Pons (tissue), 1 donor: Measurements from ENCODE around the gene IL6.
"Not testable (repeated sequence)": the region's sequence is repeated elsewhere in the genome, so short reads cannot be mapped to it uniquely, and the experiment has no call there.

Source experiments
- DNase-seq: peaks from one replicate; pipeline ENCODE4 v3.0.0-alpha.2; 2016; ENCODE audit warnings: low spot score

The IL6 gene

GRCh38 chr7:22727714-22728035 lies 675 bp downstream of the IL6 start:
- DNase-seq: peak; percentile 15

- peak; percentile 44 for DNase-seq
Observed at GRCh38 chr7:22728401-22729029, 1.5 kb downstream of the IL6 start.

- no peak for DNase-seq
Observed at GRCh38 chr7:22729180-22729825, 2.3 kb downstream of the IL6 start.

GRCh38 chr7:22730066-22730710 lies 3.2 kb downstream of the IL6 start:
- DNase-seq: no peak

DNA sequence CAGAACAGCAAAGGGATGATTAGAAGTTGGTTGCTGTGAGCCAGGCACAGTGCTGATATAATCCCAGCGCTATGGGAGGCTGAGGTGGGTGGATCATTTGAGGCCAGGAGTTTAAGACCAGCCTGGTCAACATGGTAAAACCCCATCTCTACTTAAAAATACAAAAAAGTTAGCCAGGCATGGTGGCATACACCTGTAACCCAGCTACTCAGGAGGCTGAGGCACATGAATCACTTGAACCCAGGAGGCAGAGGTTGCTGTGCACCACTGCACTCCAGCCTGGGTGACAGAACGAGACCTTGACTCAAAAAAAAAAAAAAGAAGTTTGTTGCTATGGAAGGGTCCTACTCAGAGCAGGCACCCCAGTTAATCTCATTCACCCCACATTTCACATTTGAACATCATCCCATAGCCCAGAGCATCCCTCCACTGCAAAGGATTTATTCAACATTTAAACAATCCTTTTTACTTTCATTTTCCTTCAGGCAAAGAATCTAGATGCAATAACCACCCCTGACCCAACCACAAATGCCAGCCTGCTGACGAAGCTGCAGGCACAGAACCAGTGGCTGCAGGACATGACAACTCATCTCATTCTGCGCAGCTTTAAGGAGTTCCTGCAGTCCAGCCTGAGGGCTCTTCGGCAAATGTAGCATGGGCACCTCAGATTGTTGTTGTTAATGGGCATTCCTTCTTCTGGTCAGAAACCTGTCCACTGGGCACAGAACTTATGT lies 4.1 kb downstream of the IL6 start:
- no peak for DNase-seq

GRCh38 chr7:22731766-22732165 lies 4.8 kb downstream of the IL6 start:
- DNase-seq: no peak

- DNase-seq: no peak
Observed at GRCh38 chr7:22732556-22733126, 5.6 kb downstream of the IL6 start.

GRCh38 chr7:22733761-22734160 lies 6.8 kb downstream of the IL6 start:
- DNase-seq: no peak

GRCh38 chr7:22743014-22743413 lies 16.0 kb downstream of the IL6 start:
- DNase-seq: no peak

GRCh38 chr7:22751341-22751740 lies 24.3 kb downstream of the IL6 start:
- no peak for DNase-seq

DNA sequence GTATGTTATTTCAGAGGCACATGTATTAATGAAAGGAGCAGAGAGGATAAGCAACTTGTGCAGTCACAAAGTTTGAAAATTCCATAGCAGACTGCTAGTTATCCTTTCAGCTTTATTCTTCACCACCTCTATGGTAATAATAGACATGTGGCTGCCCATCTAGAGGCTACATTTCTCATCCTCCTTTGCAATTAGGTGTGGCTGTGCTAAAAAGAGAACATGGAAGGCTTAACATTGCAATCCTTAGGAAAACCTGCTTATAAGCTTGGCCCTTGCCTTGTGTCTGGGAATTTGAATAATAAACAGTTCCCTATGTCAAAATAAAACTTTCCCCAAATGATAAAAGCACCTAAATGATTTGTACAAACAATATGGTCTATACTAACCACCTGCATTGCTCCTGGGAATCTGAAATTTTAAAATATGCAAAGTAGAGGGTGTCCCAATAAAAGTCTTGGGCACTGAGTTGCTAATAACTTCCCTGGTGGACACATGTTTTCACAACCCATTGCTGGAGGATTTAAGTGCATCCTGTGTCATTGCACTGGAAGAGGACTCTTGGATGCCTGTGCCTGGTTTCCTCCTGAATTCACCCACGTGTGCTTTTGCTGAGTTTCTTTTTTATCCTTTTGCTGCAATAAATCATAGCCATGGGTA lies 30.5 kb downstream of the IL6 start:
- no peak for DNase-seq

- no peak for DNase-seq
Observed at GRCh38 chr7:22758576-22758975, 31.6 kb downstream of the IL6 start.

DNA sequence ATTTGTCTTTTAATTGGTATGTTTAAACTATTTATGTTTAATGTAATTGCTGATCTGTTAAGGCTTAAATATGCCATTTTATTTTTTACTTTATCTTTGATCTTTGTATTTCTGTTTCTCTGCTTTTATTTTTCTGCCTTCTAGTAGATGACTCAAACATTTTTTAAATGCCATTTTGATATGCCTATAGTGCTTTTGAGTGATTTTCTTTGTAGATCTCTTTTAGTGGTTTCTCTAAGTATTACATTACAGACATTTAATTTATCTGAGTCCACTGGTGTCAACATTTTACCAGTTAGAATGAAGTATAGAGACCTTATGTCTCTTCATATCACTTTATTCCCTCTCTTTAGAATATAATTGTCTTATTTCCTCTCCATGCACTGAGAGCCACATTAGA lies 32.7 kb downstream of the IL6 start:
- no peak for DNase-seq

DNA sequence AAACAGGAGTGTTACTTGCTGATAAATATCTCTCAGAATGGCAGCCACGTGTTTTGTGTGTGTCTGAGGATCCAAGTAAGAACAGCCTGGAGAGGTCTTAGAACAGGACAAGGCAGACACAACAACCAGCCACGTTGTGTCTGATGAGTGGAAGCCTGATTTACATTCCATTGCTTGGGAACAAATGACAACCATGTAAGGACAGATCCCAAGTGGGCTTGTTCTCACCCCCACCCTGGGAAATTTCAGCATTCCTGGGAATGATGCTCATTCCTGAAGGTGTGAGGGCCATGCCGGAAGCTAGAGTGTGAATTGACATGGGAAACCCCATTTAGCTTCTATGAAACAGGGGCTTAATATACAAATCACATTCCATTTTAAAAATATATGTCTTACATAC lies 35.9 kb downstream of the IL6 start:
- no peak for DNase-seq

- no peak for DNase-seq
Observed at GRCh38 chr7:22765609-22766008, 38.6 kb downstream of the IL6 start.

GRCh38 chr7:22771194-22771871 lies 44.3 kb downstream of the IL6 start:
- no peak for DNase-seq

GRCh38 chr7:22771872-22772228 lies 44.9 kb downstream of the IL6 start:
- DNase-seq: no peak

GRCh38 chr7:22772885-22773284 lies 45.9 kb downstream of the IL6 start:
- DNase-seq: no peak

DNA sequence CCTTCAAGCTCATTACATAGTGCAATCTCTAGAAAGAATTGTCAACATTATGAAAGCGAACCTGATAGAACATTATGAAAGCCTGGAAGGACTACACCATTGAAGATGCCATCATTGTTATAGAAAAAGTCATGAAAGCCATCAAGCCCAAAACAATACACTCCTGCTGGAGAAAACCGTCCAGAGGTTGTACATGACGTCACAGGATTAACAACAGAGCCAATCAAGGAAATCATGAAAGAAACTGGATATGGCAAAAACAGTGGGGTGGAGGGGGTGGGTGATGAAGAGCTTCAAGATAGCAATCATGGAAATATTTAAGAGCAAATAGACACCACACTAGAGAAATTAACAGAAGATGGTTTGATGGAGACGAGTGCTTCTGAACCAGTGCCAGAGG lies 50.0 kb downstream of the IL6 start:
- no peak for DNase-seq

DNA sequence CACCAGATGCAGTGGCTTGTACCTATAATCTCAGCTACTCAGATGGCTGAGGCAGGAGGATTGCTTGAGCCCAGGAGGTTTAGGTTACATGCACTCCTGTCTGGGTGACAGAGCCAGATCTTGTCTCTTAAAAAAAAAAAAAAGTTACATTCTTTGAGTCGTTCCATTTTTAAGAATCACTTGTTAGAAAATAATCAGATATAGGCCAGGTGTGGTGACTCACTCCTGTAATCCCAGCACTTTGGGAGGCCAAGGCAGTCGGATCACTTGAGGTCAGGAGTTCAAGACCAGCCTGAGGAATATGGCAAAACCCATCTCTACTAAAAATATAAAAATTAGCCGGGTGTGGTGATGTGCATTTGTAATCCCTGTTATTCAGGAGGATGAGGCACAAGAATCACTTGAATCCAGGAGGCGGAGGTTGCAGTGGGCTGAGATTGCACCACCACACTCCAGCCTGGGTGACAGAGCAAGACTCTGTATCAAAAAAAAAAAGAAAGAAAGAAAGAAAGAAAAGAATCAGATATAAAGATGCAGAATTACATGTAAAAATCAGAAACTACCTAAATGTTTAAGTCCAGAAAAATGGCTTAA lies 52.8 kb downstream of the IL6 start:
- DNase-seq: not testable (repeated sequence)

- no peak for DNase-seq
Observed at GRCh38 chr7:22781230-22781711, 54.3 kb downstream of the IL6 start.
